Measurements from ENCODE around the gene POLR2C.

The POLR2C gene

GRCh38 chr16:57470711-57471110 is 8.2 kb downstream of the POLR2C start:
- in situ Hi-C loops (cut with MboI; ENCODE audit: low sequenced_read_pairs), result no loop called here
- no peak overlapping the region for H3K4me3 ChIP-seq
- DNase-seq (ENCODE audit: low spot score in 2 of 2), result no peak
- H3K27me3 ChIP-seq (ENCODE audit: low read depth), result no peaks in the 10 kb centered on the region
- peaks cover 58% of the 10 kb centered on the region for H3K36me3 ChIP-seq (replicated peaks)
- no peaks in the 10 kb centered on the region for H3K9me3 ChIP-seq
- no peaks in the 10 kb centered on the region for H3K4me1 ChIP-seq

- no peaks in the 10 kb centered on the region for H3K9me3 ChIP-seq
- H3K4me3 ChIP-seq, result no peak overlapping the region
- no peaks in the 10 kb centered on the region for H3K27me3 ChIP-seq (ENCODE audit: low read depth)
- peaks cover 53% of the 10 kb centered on the region for H3K36me3 ChIP-seq (replicated peaks)
- no peak for DNase-seq (ENCODE audit: low spot score in 2 of 2)
- in situ Hi-C loops (cut with MboI; ENCODE audit: low sequenced_read_pairs), result no loop called here
- no peaks in the 10 kb centered on the region for H3K4me1 ChIP-seq
These were observed 8.7 kb downstream of the POLR2C start for GRCh38 chr16:57471209-57471608.

- Histone ChIP-seq H3K27me3 (ENCODE audit: low read depth) (no peaks in the 10 kb centered on the region), H3K4me3 (no peak overlapping the region), H3K36me3 (replicated peaks) (peaks cover 45% of the 10 kb centered on the region), H3K9me3 (no peaks in the 10 kb centered on the region), H3K4me1 (no peaks in the 10 kb centered on the region)
- no peak for DNase-seq (ENCODE audit: low spot score in 2 of 2)
- in situ Hi-C loops (cut with MboI; ENCODE audit: low sequenced_read_pairs), result no loop called here
These were observed 9.6 kb downstream of the POLR2C start for GRCh38 chr16:57471852-57472664.

GRCh38 chr16:57472665-57473060 is 10.2 kb downstream of the POLR2C start:
- no peaks in the 10 kb centered on the region for H3K4me1 ChIP-seq
- H3K4me3 ChIP-seq, result no peak overlapping the region
- peaks cover 43% of the 10 kb centered on the region for H3K36me3 ChIP-seq (replicated peaks)
- in situ Hi-C loops (cut with MboI; ENCODE audit: low sequenced_read_pairs), result no loop called here
- no peaks in the 10 kb centered on the region for H3K27me3 ChIP-seq (ENCODE audit: low read depth)
- H3K9me3 ChIP-seq, result no peaks in the 10 kb centered on the region
- no peak for DNase-seq (ENCODE audit: low spot score in 2 of 2)

- DNase-seq (ENCODE audit: low spot score in 2 of 2), result no peak
- H3K27me3 ChIP-seq (ENCODE audit: low read depth), result no peaks in the 10 kb centered on the region
- no peak overlapping the region for H3K4me3 ChIP-seq
- H3K9me3 ChIP-seq, result no peaks in the 10 kb centered on the region
- in situ Hi-C loops (cut with MboI; ENCODE audit: low sequenced_read_pairs), result no loop called here
- no peaks in the 10 kb centered on the region for H3K4me1 ChIP-seq
- H3K36me3 ChIP-seq (replicated peaks), result peaks cover 42% of the 10 kb centered on the region
These were observed 10.8 kb downstream of the POLR2C start for GRCh38 chr16:57473176-57473840.

- no peaks in the 10 kb centered on the region for H3K9me3 ChIP-seq
- H3K4me1 ChIP-seq, result no peaks in the 10 kb centered on the region
- no peaks in the 10 kb centered on the region for H3K27me3 ChIP-seq (ENCODE audit: low read depth)
- in situ Hi-C loops (cut with MboI; ENCODE audit: low sequenced_read_pairs), result no loop called here
- no peak overlapping the region for H3K4me3 ChIP-seq
- peaks cover 38% of the 10 kb centered on the region for H3K36me3 ChIP-seq (replicated peaks)
- no peak for DNase-seq (ENCODE audit: low spot score in 2 of 2)
These were observed 11.4 kb downstream of the POLR2C start for GRCh38 chr16:57473906-57474305.

GRCh38 chr16:57474671-57475661 is 12.5 kb downstream of the POLR2C start:
- no peak for DNase-seq (ENCODE audit: low spot score in 2 of 2)
- peaks cover 27% of the 10 kb centered on the region for H3K36me3 ChIP-seq (replicated peaks)
- peaks cover 3% of the 10 kb centered on the region; the same call in 1 of the 2 replicates for H3K4me1 ChIP-seq
- H3K27me3 ChIP-seq (ENCODE audit: low read depth), result no peaks in the 10 kb centered on the region
- in situ Hi-C loops (cut with MboI; ENCODE audit: low sequenced_read_pairs), result no loop called here
- H3K9me3 ChIP-seq, result no peaks in the 10 kb centered on the region
- no peak overlapping the region for H3K4me3 ChIP-seq

- no peaks in the 10 kb centered on the region for H3K27me3 ChIP-seq (ENCODE audit: low read depth)
- DNase-seq (ENCODE audit: low spot score in 2 of 2), result peak; percentile 66 to 85
- in situ Hi-C loops (cut with MboI; ENCODE audit: low sequenced_read_pairs), result no loop called here
- H3K9me3 ChIP-seq, result no peaks in the 10 kb centered on the region
- H3K4me1 ChIP-seq, result peaks cover 3% of the 10 kb centered on the region; the same call in 1 of the 2 replicates
- no peak overlapping the region for H3K4me3 ChIP-seq
- H3K36me3 ChIP-seq (replicated peaks), result peaks cover 18% of the 10 kb centered on the region
These were observed 13.3 kb downstream of the POLR2C start for GRCh38 chr16:57475711-57476339.

DNA sequence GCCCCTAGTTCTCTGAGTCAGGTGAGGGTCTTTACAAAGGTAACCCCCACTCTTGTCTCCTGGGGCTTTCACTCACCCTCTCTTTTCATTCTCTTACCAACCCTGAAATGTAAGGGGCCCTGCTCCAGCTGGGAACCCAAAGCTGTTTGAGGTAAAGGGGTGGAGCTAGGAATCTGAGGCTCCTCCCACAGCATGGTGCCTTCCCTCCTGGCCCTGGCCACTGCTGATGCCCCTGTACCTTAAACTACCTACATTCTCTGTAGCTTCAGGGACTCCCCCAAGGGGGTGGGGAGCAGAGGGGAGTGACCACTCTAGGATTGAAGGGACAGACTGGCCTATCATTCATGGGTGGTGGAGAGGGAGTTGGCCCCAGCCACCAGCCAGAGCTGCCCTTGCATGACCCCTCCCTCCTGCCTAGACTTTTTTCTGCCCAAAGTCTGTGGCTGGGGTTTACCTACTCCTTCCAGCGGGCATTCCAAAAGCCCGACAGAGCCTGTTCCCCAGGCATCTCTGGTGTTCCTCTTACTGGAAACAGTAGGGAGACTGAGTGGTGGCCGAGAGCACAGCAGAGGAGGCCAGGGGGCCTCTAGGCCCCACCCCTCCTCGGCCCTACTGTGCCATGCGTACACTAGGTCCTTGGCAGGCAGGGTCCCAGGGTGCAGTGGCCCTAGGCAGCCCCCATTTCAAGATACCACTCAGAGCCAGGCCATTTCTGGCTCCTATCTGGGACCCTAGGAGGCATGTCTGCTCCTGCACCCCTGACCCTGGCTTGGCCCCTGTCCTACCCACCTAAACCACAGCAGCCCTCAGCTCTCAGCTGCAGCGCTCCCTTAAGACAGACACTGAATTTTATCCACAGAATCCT is 14.3 kb downstream of the POLR2C start:
- no peaks in the 10 kb centered on the region for H3K27me3 ChIP-seq (ENCODE audit: low read depth)
- in situ Hi-C loops (cut with MboI; ENCODE audit: low sequenced_read_pairs), result no loop called here
- no peak overlapping the region for H3K4me3 ChIP-seq
- DNase-seq (ENCODE audit: low spot score in 2 of 2), result no peak
- H3K36me3 ChIP-seq (replicated peaks), result peaks cover 12% of the 10 kb centered on the region
- H3K4me1 ChIP-seq, result peaks cover 3% of the 10 kb centered on the region; the same call in 1 of the 2 replicates
- H3K9me3 ChIP-seq, result no peaks in the 10 kb centered on the region

- no peaks in the 10 kb centered on the region for H3K9me3 ChIP-seq
- in situ Hi-C loops (cut with MboI; ENCODE audit: low sequenced_read_pairs), result no loop called here
- DNase-seq (ENCODE audit: low spot score in 2 of 2), result no peak
- H3K4me3 ChIP-seq, result no peak overlapping the region
- peaks cover 7% of the 10 kb centered on the region for H3K36me3 ChIP-seq (replicated peaks)
- peaks cover 3% of the 10 kb centered on the region; the same call in 1 of the 2 replicates for H3K4me1 ChIP-seq
- no peaks in the 10 kb centered on the region for H3K27me3 ChIP-seq (ENCODE audit: low read depth)
These were observed 15.2 kb downstream of the POLR2C start for GRCh38 chr16:57477531-57478202.

GRCh38 chr16:57478396-57479204 is 16.1 kb downstream of the POLR2C start:
- peaks cover 3% of the 10 kb centered on the region; the same call in 1 of the 2 replicates for H3K4me1 ChIP-seq

More at GRCh38 chr16:57478396-57479204, 16.1 kb downstream of the POLR2C start:
- in situ Hi-C loops (cut with MboI; ENCODE audit: low sequenced_read_pairs), result no loop called here
- Histone ChIP-seq H3K4me3 (no peak overlapping the region), H3K9me3 (no peaks in the 10 kb centered on the region), H3K36me3 (replicated peaks) (no peaks in the 10 kb centered on the region), H3K27me3 (ENCODE audit: low read depth) (no peaks in the 10 kb centered on the region)
- DNase-seq (ENCODE audit: low spot score in 2 of 2), result no peak
